CD4-positive, alpha-beta T cell treated with Interleukin-4 for 1 hour (primary cell): ENCODE data around the gene PADI1.

Source experiments
- DNase-seq, 2 donors: peaks; one replicate each; pipeline ENCODE4 v3.0.0-alpha.2; 2020 to 2022

The PADI1 gene

GRCh38 chr1:17204546-17205440 lies at the start of gene PADI1:
TSS of gene PADI1 (plus strand) at chr1:17205128. CDS start at chr1:17205218, 90 bp downstream.
- DNase-seq, result no peak

GRCh38 chr1:17155257-17155920 lies 49.5 kb upstream of the PADI1 start:
- DNase-seq, result no peak

- DNase-seq, result peak in 1 of 2 donors; percentile 1
Observed at GRCh38 chr1:17156108-17156507, 48.8 kb upstream of the PADI1 start.

DNA sequence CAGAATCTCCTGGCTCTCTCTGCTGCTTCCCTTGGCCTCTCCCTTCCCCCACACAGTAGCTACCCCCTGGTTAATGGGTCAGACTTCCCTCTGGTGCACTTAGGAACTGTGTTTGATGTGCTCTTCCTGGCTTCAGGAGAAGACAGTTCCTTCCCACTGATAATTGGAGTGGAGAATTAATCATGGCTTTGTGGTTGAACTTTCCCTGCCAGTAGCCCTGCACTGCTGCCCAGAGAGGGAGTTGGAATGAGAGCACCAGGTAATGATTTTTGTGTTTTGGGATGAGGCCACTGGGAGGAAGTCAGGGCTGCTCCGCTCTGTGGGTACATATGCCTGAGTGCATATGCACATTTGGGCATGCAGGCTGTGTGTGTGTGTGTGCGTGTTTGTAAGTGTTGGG lies 46.0 kb upstream of the PADI1 start:
- DNase-seq, result no peak

DNA sequence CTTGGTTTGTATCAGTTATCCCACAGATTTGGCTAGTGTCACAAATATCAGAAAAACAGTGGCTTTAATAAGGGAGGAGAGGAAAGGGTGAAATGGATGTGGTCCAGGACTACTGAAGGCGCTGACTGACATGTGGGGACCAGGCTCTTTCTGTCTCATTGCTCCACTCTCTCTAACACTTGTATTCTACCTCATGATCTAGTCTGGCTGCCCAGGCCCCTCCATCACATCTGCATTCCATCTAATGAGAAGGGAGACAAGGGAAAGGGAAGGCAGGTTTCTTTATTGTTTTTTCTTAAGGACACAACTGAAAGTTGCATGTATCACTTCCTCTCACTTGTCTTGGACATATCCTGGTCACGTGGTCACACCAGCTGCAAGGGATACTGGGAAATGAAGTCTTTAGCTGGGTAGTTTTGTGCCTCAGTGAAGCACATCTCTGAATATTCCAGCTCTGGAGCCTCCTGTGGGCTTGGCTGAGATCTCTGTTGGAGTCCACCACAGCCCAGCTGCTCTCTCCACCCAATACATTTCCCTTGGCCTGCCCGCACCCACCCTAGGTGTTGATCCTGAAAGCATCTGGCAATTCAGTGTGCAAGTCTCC lies 43.7 kb upstream of the PADI1 start:
- DNase-seq, result no peak

GRCh38 chr1:17161926-17162800 lies 42.8 kb upstream of the PADI1 start:
- no peak for DNase-seq

- DNase-seq, result no peak
Observed at GRCh38 chr1:17162941-17163340, 42.0 kb upstream of the PADI1 start.

- DNase-seq, result no peak
Observed at GRCh38 chr1:17163371-17163770, 41.6 kb upstream of the PADI1 start.

- DNase-seq, result no peak
Observed at GRCh38 chr1:17163789-17164666, 40.9 kb upstream of the PADI1 start.

DNA sequence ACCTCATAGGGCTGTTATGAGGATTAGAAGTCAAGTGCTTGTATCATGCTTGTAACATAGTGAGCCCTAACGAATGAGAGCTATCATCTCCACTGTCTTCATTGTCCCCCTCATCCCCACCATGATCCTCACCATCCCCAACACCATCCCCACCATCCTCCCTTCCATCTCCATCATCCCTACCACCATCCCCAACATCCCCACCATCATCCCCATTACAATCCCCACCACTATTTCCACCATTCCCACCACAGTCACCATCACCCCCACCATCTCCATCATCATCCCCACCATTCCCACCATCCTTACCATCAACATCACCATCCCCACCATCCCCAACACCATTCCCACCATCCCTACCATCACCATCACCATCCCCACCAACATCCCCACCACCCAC lies 39.1 kb upstream of the PADI1 start:
- no peak for DNase-seq

DNA sequence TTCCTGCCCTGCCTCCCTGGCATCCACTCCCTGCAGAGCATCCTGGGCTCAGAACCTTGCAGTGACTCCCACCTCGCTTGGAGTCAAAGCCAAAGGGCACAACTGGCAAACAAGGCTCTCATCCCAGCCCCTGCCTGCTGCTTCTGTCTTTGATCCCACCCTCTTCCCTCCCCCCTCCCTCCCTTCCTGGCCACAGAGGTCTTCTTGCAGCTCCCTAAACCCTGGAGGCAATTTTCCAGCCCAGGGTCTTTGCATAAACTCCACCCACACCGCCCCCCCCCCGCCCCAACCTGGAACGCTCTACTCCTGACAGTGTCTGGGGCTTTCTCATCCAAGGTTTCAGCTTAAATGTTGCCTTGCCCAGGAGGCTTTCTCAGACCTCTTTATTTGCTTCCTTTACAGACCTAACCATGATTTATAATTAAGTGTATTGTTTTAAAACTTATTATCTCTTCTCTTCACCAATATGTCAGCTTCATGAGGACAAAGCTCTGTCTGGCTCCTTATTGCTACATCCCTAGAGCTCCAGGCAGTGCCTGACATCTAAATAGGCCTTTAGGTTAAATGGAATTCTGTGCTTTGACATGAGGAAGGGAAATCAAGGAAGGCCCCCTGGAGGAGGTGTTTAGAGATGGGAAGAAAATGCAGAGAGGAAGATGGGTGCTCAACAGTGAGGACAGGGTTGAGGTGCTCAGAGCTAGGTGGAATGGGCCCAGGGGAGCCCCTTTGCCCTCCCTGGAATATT lies 37.7 kb upstream of the PADI1 start:
- DNase-seq, result no peak

GRCh38 chr1:17167786-17168090 lies 37.2 kb upstream of the PADI1 start:
- no peak for DNase-seq

DNA sequence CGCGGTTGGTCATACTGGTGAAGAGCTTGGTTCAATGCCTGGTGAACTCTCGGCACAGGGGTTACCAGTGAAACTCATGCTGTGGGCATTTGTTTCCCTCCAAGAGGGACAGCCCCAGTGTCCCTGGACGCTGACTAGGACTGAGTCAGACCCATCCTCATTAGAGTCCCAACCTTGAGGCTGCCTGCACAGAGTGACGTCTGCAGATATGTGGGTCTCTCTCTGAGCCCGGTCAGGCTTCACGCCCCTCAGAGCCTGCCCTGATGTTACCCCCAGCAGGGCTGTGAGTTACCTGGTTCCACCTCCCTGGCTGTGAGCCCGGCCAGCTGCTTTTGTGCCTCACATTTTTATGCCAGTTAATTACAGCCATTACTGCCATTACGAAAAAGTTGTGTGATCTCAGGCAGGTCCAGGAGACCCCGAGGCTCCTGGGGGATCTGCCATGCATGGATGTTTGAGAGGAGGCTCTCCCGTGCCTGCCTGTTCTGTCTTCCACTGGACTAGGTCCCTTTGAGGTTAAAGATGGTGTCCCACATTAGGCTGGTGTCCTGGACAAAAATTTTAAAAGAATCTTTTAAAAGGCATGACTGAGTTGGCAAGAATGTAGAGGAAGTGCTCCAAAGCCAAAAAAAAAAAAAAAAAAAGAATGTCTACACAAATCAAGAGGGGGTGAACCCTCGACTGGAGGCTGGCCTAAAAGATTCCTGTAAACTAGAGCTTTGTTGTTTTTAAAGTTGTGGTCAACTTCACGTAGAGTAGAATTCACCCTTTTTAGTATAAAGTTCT lies 36.6 kb upstream of the PADI1 start:
- DNase-seq, result no peak

DNA sequence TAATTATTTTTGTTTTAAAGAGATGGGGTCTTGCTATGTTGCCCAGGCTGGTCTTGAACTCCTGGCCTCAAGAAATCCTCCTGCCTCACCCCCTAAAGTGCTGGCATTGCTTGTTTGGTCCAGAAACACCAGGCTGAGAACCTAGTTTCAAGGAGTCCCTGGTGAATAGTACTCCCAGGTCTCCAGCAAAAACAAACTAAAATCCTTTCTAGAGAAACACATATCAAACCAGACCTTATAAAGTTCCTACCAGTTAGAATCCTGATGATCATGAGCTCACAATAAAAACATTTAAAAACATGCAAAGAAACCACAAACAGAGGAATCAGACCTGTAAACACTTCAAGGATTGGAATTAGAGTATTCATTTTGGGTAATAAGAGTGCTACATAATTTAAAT lies 34.4 kb upstream of the PADI1 start:
- DNase-seq, result no peak

- no peak for DNase-seq
Observed at GRCh38 chr1:17173217-17173616, 31.7 kb upstream of the PADI1 start.

DNA sequence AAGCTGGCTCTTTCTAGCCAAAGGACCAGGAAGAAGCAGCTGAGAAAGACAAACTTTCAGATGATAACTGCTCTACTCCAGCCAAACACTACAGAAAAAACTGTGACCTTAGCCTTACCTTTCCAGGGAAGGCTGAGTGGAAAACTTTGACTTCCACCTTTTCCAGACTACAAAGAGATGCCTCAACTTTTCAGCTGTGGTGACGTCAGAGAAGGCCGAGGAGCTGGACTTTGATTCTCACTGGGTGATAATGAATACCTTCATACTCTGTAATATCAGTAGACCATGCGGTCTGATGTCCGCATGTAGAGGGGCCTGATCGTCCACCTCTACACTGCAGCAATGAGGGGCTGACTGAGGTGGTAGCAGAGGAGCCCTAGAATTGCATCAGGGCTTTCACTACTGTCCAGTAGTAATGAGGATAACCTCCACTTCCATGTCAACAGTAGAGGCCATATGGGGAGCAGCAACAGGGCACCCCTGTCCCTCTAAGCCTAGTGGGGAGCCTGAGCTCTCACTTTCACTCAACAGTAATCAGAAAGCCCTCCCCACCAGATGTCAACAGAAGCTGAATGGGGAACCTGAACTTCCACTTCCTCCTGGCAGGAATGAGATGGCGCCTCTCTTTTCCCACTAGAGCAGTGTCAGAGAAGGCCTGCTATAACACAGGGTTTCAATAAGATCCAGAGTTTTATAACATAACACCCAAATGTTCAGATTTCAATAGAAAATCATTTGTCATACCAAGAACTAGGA lies 28.4 kb upstream of the PADI1 start:
- no peak for DNase-seq

DNA sequence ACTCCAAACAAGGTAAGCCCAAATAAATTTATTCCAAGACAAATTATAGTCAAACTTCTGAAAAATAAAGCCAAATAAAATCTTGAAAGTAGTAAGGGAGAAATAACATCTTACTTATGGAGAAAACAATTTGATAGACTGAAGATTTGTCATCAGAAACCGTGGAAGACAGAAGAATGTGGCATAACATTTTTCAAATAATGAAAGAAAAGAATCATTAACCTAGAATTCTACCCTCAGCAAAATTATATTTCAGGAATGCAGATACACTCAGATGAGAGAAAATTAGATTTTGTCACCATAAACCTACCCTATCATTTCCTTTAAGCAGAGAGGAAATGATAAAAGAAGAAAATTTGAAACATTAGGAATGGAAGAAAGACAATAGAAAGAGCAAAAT lies 27.3 kb upstream of the PADI1 start:
- DNase-seq, result no peak

GRCh38 chr1:17181781-17182464 lies 23.0 kb upstream of the PADI1 start:
- DNase-seq, result peak; percentile 29 to 31
